Testis (tissue), 5 donors: ENCODE measurements around the gene RIMOC1. TPM values are rescaled to one million over a fixed set of nuclear protein-coding genes. Genes with fewer than 3 reads are reported as not detected.

Experiments
- DNase-seq: peaks from one replicate; pipeline ENCODE4 v3.0.0-alpha.2; 2019
- H3K27ac ChIP-seq, 2 donors: fragments of 200-600 bp; sonication (generic); one replicate each; pipeline ENCODE4 v1.5.1; 2019
- H3K27me3 ChIP-seq: fragments of 200-600 bp; sonication (generic); one replicate; pipeline ENCODE4 v1.5.1; 2019
- H3K36me3 ChIP-seq: fragments of 200-600 bp; sonication (generic); one replicate; pipeline ENCODE4 v1.5.1; 2017; ENCODE audit warnings: low read depth; ENCODE audit errors: missing control alignments
- H3K4me1 ChIP-seq: fragments of 200-600 bp; sonication (generic); one replicate; pipeline ENCODE4 v1.5.1; 2019
- H3K4me3 ChIP-seq, 2 donors: fragments of 200-600 bp; sonication (generic); one replicate each; pipeline ENCODE4 v1.5.1; 2017 to 2019
- H3K9me3 ChIP-seq: fragments of 200-600 bp; sonication (generic); one replicate; pipeline ENCODE4 v1.5.1; 2017
- CTCF ChIP-seq, 3 experiments: fragments of 450-650 bp in 2 of 3; fragments of 200-600 bp in 1 of 3; sonication (generic) in 1 of 3; IDR thresholded peaks; one replicate each; pipeline ENCODE4 v1.5.1; 2016 to 2019; ENCODE audit warnings: antibody characterized with exemption in 3 of 3, mild to moderate bottlenecking in 2 of 3, moderate library complexity in 1 of 3
- POLR2A ChIP-seq: fragments of 450-650 bp; IDR thresholded peaks from one replicate; pipeline ENCODE4 v1.6.1; 2017; ENCODE audit warnings: antibody characterized with exemption, mild to moderate bottlenecking, moderate library complexity
- WGBS, 2 donors: methylation state at CpG; one replicate each; pipeline ENCODE4 v1.1.5; 2018; 5-methylcytosine and 5-hydroxymethylcytosine counted together
- intact Hi-C: fragments of 100-400 bp; cut with DNase I; formaldehyde crosslinking; loops from one replicate; pipeline ENCODE4 v1.15.1; 2023; ENCODE audit warnings: low total_unique reads
- long read RNA-seq, 2 donors: transcript quantifications; one replicate each; lab custom pipeline, GENCODE V29; 2026
- polyA plus RNA-seq: library from polyadenylated mRNA; stranded (reverse); fragments of 350-450 nt; fragmentation: Illumina TruSeq; extraction: RNeasy Lipid Tissue Mini Kit (QIAGEN cat#74804); gene quantifications from one replicate; pipeline ENCODE4 v1.2.3, GENCODE V29; 2014; ENCODE audit warnings: low read depth, low replicate concordance; ENCODE audit not compliant: insufficient read depth
- total RNA-seq, 2 donors: library from RNA; depleted of rRNA; stranded (reverse); fragments of >200 nt; gene quantifications; one replicate each; pipeline ENCODE4 v1.2.3, GENCODE V29; 2016

RIMOC1 gene, protein sequence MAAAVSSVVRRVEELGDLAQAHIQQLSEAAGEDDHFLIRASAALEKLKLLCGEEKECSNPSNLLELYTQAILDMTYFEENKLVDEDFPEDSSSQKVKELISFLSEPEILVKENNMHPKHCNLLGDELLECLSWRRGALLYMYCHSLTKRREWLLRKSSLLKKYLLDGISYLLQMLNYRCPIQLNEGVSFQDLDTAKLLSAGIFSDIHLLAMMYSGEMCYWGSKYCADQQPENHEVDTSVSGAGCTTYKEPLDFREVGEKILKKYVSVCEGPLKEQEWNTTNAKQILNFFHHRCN
- 10 to 100 TPM; 19.6 to 20.2 TPM for total RNA-seq
- 13.1 TPM for polyA plus RNA-seq
- long read RNA-seq, donor 1, full-length matches to known transcripts = 12 of 12 reads
- long read RNA-seq, donor 1, partial matches to known transcripts = 0 of 12 reads
- long read RNA-seq, donor 1, other reads (novel, unspliced or antisense) = 0 of 12 reads
- long read RNA-seq, donor 2, full-length matches to known transcripts = 12 of 12 reads
- long read RNA-seq, donor 2, partial matches to known transcripts = 0 of 12 reads
- long read RNA-seq, donor 2, other reads (novel, unspliced or antisense) = 0 of 12 reads

DNA sequence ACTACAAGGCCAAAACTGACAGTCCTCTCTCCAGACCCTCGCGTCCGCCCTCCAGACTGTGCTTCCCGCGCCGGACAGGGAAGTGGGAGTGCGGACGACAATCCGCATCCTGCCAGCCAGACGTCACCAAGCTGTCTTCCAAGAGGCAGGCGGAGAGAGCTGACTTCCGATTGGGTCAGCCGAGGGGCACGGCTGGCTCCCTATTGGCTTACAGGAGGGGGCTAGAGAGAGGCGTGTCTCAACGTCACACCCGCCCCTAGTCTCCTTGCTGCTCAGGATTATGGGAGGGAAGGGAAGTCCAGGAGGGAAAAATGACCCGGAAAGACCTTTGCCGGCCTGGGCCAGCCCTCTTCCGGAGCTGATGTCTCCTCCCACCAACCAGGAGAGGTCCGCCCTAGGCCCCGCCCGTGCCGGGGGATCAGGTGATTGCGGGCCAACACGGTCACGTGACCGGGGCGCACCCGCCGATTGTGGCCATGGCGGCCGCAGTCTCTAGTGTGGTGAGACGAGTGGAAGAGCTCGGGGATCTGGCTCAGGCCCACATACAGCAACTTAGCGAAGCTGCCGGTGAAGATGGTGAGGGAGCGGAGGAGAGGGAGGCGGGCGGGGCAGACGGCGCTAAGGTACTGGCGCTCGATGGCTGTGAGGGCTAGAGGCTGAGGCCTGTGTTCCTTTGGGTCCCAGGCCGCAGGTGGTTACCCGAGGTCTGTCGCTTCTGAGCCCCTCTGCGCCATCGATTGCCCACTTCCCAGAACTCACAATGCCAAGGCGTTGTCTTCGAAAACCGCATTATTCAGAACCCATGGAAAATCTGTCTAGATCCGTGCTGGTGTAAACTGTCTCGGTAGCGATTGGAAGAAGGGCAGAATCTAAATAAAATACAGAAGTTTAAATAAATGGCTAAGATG lies at the start of gene RIMOC1:
Gene RIMOC1 (plus strand): TSS at position 453 of the 908 bp plus-strand sequence. CDS start 24 bp downstream, at position 477.
- peak within 1 kb of the TSS; percentile 88 to 89 for H3K27ac ChIP-seq
- intact Hi-C loops = no loop called here
- peak; percentile 99 for DNase-seq
- H3K4me3 ChIP-seq = peak within 1 kb of the TSS; percentile 79 to 88
- H3K9me3 ChIP-seq = no peaks in the 10 kb centered on the region
- TF ChIP-seq POLR2A = no peak
- no peak for TF ChIP-seq CTCF (IDR thresholded peaks at IDR 0.05)
- H3K36me3 ChIP-seq = no peaks in the 10 kb centered on the region
- H3K4me1 ChIP-seq = peaks cover 7% of the 10 kb centered on the region
- WGBS, 2 donors = 0 to 1% methylated on average over 47 to 55 of the region's 55 CpGs
- no peaks in the 10 kb centered on the region for H3K27me3 ChIP-seq

GRCh38 chr5:41856644-41857491 lies 47.3 kb upstream of the RIMOC1 start:
- Histone ChIP-seq H3K36me3 (no peaks in the 10 kb centered on the region), H3K4me1 (no peaks in the 10 kb centered on the region), H3K27me3 (no peaks in the 10 kb centered on the region), H3K9me3 (no peaks in the 10 kb centered on the region), H3K27ac (no peak overlapping the region), H3K4me3 (no peak overlapping the region)
- peak; percentile 69 for DNase-seq
- intact Hi-C loops = loop anchor here (10.0 kb wide), 1 partner anchor 908 kb away; no protein-coding TSS in a partner anchor
- TF ChIP-seq CTCF (IDR thresholded peaks at IDR 0.05) = peak; percentile 44 to 80 (median 75)
- TF ChIP-seq POLR2A = no peak
- WGBS, 2 donors = 43 to 45% methylated on average over 5 of the region's 5 CpGs

DNA sequence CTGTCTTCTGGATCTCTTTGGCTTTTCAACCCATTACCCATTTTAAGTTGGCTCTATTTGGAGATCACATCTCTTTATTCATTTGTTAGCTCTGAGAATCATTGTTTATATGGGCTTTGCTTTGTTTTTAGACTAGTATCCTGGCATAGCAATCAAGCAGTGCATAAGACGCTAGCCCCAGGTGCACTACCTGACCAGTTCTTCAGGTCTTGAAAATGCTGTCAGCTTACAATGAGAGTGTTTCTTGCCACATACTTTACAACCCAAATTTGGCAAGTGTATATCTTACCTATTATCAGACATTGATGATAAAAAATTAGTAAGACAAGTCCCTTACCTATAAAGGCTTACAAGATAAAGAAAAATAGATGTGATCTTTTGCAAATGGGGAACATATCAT lies 46.2 kb upstream of the RIMOC1 start:
- H3K4me1 ChIP-seq = no peaks in the 10 kb centered on the region
- H3K9me3 ChIP-seq = no peaks in the 10 kb centered on the region
- TF ChIP-seq POLR2A (no peak), CTCF (IDR thresholded peaks at IDR 0.05) (no peak)
- H3K27me3 ChIP-seq = no peaks in the 10 kb centered on the region
- intact Hi-C loops = loop anchor here (10.0 kb wide), 1 partner anchor 907 kb away; no protein-coding TSS in a partner anchor
- H3K4me3 ChIP-seq = no peak overlapping the region
- no peak for DNase-seq
- WGBS, 2 donors = 95 to 98% methylated on average over 1 of the region's 1 CpG
- H3K36me3 ChIP-seq = no peaks in the 10 kb centered on the region
- H3K27ac ChIP-seq = no peak overlapping the region

GRCh38 chr5:41858890-41859289 lies 45.3 kb upstream of the RIMOC1 start:
- Histone ChIP-seq H3K4me3 (no peak overlapping the region), H3K9me3 (no peaks in the 10 kb centered on the region), H3K36me3 (no peaks in the 10 kb centered on the region), H3K4me1 (no peaks in the 10 kb centered on the region), H3K27me3 (no peaks in the 10 kb centered on the region), H3K27ac (no peak overlapping the region)
- intact Hi-C loops = loop anchor here (10.0 kb wide), 1 partner anchor 906 kb away; no protein-coding TSS in a partner anchor
- WGBS, 2 donors = 87 to 91% methylated on average over 2 of the region's 2 CpGs
- TF ChIP-seq CTCF (IDR thresholded peaks at IDR 0.05) (no peak), POLR2A (no peak)
- no peak for DNase-seq
